OCI-LY1 (cell line): Measurements from ENCODE around the gene NHERF2.

Source experiments
- H2AFZ ChIP-seq: fragments of 200-600 bp; sonication (generic), shearing (Covaris generic); 2 replicates; pipeline ENCODE4 v1.6.0; 2014; ENCODE audit warnings: antibody characterized with exemption, mild to moderate bottlenecking, low read length
- H3F3A ChIP-seq: fragments of 200-600 bp; sonication (generic), shearing (Covaris generic); 2 replicates; pipeline ENCODE4 v1.6.0; 2014; ENCODE audit warnings: mild to moderate bottlenecking, antibody characterized with exemption, low read length, moderate library complexity; ENCODE audit not compliant: insufficient read depth
- H3K27ac ChIP-seq: fragments of 200-600 bp; sonication (generic); 2 replicates; pipeline ENCODE4 v1.5.1; 2014; ENCODE audit warnings: low read length, mixed run types, mild to moderate bottlenecking, low read depth; ENCODE audit not compliant: poor library complexity, severe bottlenecking
- H3K27me3 ChIP-seq: fragments of 200-600 bp; sonication (generic); 2 replicates; pipeline ENCODE4 v1.6.0; 2014; ENCODE audit warnings: antibody characterized with exemption, mild to moderate bottlenecking, low read length, moderate library complexity; ENCODE audit not compliant: insufficient read depth
- H3K36me3 ChIP-seq: fragments of 200-600 bp; sonication (generic); 2 replicates; pipeline ENCODE4 v1.6.1; 2014; ENCODE audit warnings: mild to moderate bottlenecking, antibody characterized with exemption, low read length, moderate library complexity, mixed read lengths; ENCODE audit not compliant: insufficient read depth
- H3K4me1 ChIP-seq: fragments of 200-600 bp; sonication (generic); 2 replicates; pipeline ENCODE4 v1.5.1; 2014; ENCODE audit warnings: mild to moderate bottlenecking, low read length, moderate library complexity; ENCODE audit not compliant: insufficient read depth, severe bottlenecking
- H3K4me2 ChIP-seq: fragments of 200-600 bp; sonication (generic), shearing (Covaris generic); 2 replicates; pipeline ENCODE4 v1.6.1; 2014; ENCODE audit warnings: low read length
- H3K4me3 ChIP-seq: fragments of 200-600 bp; sonication (generic); 2 replicates; pipeline ENCODE4 v1.5.1; 2014; ENCODE audit warnings: low read length, low read depth, mild to moderate bottlenecking, mixed read lengths; ENCODE audit not compliant: poor library complexity, severe bottlenecking
- H3K79me2 ChIP-seq: fragments of 200-600 bp; shearing (Covaris generic); 2 replicates; pipeline ENCODE4 v1.6.1; 2016; ENCODE audit warnings: mixed run types, low read length, mixed read lengths; ENCODE audit not compliant: insufficient read depth
- H3K9ac ChIP-seq: fragments of 200-600 bp; sonication (generic), shearing (Covaris generic); 2 replicates; pipeline ENCODE4 v1.6.1; 2014; ENCODE audit warnings: mild to moderate bottlenecking, low read length, mixed read lengths
- H3K9me2 ChIP-seq: fragments of 200-600 bp; sonication (generic), shearing (Covaris generic); 2 replicates; pipeline ENCODE4 v1.6.1; 2014; ENCODE audit warnings: low read depth, mild to moderate bottlenecking, low read length, mixed read lengths
- H3K9me3 ChIP-seq: fragments of 200-600 bp; shearing (Covaris generic); 2 replicates; pipeline ENCODE4 v1.6.1; 2014; ENCODE audit warnings: low read length, mixed read lengths
- H4K20me1 ChIP-seq: fragments of 200-600 bp; sonication (generic), shearing (Covaris generic); 2 replicates; pipeline ENCODE4 v1.6.0; 2016; ENCODE audit warnings: mild to moderate bottlenecking, low read length; ENCODE audit not compliant: insufficient read depth
- EZH2 ChIP-seq: fragments of 200-600 bp; sonication (generic), shearing (Covaris generic); IDR thresholded peaks from 2 replicates; pipeline ENCODE4 v1.8.0; 2017; ENCODE audit warnings: borderline replicate concordance, mixed run types, mild to moderate bottlenecking, antibody characterized with exemption, low read length, moderate library complexity, mixed read lengths
- TF ChIP-seq, protein P1 (sequence below): fragments of 200-600 bp; sonication (generic), shearing (Covaris generic); IDR thresholded peaks from 2 replicates; pipeline ENCODE4 v1.5.1; 2017; ENCODE audit warnings: mild to moderate bottlenecking, antibody characterized with exemption, low read length, moderate library complexity, mixed read lengths

Gene NHERF2

GRCh38 chr16:1980770-1981087 is 46.0 kb upstream of the NHERF2 start:
- Histone ChIP-seq H3K27ac (no peak overlapping the region), H3K4me3 (no peak overlapping the region), H2AFZ (no peak overlapping the region), H4K20me1 (no peaks in the 10 kb centered on the region), H3K9me3 (no peaks in the 10 kb centered on the region), H3K9me2 (no peaks in the 10 kb centered on the region), H3K36me3 (peaks cover 35% of the 10 kb centered on the region), H3K4me1 (peaks cover 22% of the 10 kb centered on the region), H3K4me2 (no peak overlapping the region), H3K27me3 (no peaks in the 10 kb centered on the region; the same call in 1 of the 2 replicates), H3K79me2 (no peaks in the 10 kb centered on the region), H3K9ac (no peak overlapping the region), H3F3A (no peaks in the 10 kb centered on the region)
- TF ChIP-seq EZH2 = no peak
- TF ChIP-seq, protein P1, sequence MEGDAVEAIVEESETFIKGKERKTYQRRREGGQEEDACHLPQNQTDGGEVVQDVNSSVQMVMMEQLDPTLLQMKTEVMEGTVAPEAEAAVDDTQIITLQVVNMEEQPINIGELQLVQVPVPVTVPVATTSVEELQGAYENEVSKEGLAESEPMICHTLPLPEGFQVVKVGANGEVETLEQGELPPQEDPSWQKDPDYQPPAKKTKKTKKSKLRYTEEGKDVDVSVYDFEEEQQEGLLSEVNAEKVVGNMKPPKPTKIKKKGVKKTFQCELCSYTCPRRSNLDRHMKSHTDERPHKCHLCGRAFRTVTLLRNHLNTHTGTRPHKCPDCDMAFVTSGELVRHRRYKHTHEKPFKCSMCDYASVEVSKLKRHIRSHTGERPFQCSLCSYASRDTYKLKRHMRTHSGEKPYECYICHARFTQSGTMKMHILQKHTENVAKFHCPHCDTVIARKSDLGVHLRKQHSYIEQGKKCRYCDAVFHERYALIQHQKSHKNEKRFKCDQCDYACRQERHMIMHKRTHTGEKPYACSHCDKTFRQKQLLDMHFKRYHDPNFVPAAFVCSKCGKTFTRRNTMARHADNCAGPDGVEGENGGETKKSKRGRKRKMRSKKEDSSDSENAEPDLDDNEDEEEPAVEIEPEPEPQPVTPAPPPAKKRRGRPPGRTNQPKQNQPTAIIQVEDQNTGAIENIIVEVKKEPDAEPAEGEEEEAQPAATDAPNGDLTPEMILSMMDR = no peak

- Histone ChIP-seq H3K9me3 (no peaks in the 10 kb centered on the region), H3K4me2 (no peak within 1 kb of the TSS), H3K9me2 (no peaks in the 10 kb centered on the region), H2AFZ (no peak within 1 kb of the TSS), H3K9ac (no peak within 1 kb of the TSS), H4K20me1 (no peaks in the 10 kb centered on the region), H3K27ac (no peak within 1 kb of the TSS), H3K4me3 (no peak within 1 kb of the TSS), H3K27me3 (no peaks in the 10 kb centered on the region; the same call in 1 of the 2 replicates), H3K36me3 (peaks cover 35% of the 10 kb centered on the region), H3F3A (no peaks in the 10 kb centered on the region), H3K4me1 (peaks cover 22% of the 10 kb centered on the region), H3K79me2 (no peaks in the 10 kb centered on the region)
- TF ChIP-seq EZH2 = no peak
- TF ChIP-seq, protein P1 = no peak
Observed at GRCh38 chr16:1981398-1981836, 45.3 kb upstream of the NHERF2 start, which contains the start of gene NOXO1. TSS of gene NOXO1 (minus strand) at chr16:1981469. CDS start at chr16:1981179, 290 bp downstream.

DNA sequence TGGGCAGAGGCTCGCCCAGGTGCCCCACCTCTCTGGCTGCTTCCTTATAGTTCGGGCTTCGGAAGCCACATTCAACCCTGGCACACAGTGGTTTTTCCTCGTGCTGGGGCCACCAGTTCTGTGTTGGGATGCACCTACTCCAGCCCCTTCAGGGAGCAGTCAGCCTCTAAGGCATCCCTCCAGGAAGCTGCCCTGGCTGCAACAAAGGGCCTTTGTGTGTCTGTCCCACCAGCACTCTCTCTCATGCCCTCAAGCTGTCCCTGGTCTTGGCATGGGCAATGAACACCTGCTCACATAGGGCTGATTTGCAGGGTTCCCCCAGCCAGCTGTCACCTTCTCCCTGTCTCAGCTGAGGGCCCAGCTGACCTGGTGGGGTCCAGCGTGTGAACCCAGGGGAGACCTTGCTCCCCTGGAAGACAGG is 44.7 kb upstream of the NHERF2 start:
- Histone ChIP-seq H4K20me1 (no peaks in the 10 kb centered on the region), H3K9me3 (no peaks in the 10 kb centered on the region), H3K4me3 (no peak overlapping the region), H3F3A (no peaks in the 10 kb centered on the region), H3K4me2 (no peak overlapping the region), H3K36me3 (peaks cover 32% of the 10 kb centered on the region), H3K79me2 (no peaks in the 10 kb centered on the region), H3K27me3 (no peaks in the 10 kb centered on the region; the same call in 1 of the 2 replicates), H3K27ac (no peak overlapping the region), H3K9ac (no peak overlapping the region), H2AFZ (no peak overlapping the region), H3K4me1 (peaks cover 22% of the 10 kb centered on the region), H3K9me2 (no peaks in the 10 kb centered on the region)
- no peak for TF ChIP-seq EZH2
- TF ChIP-seq, protein P1 = no peak
